HEK293T (cell line): ENCODE measurements around the gene SCUBE1.

Experiments
- CTCF ChIA-PET: fragments of 350-600 bp; formaldehyde crosslinking; extraction: SDS; loops from one replicate; lab custom pipeline; 2021; ENCODE audit warnings: antibody characterized with exemption, inconsistent platforms; lab: Yijun Ruan, JAX
- POLR2A ChIA-PET: fragments of 350-600 bp; formaldehyde crosslinking; extraction: SDS; loops from one replicate; lab custom pipeline; 2020; ENCODE audit warnings: antibody characterized with exemption, inconsistent platforms; lab: Yijun Ruan, JAX
- DNase-seq: peaks from one replicate; pipeline ENCODE4 v3.0.0; 2012; ENCODE audit warnings: mixed read lengths; ENCODE audit errors: extremely low spot score
- ARNT ChIP-seq: fragments of 450-650 bp; IDR thresholded peaks from 2 replicates; pipeline ENCODE4 v1.6.1; 2017; ENCODE audit warnings: mild to moderate bottlenecking
- BHLHE40 ChIP-seq: fragments of 450-650 bp; IDR thresholded peaks from 2 replicates; pipeline ENCODE4 v1.6.1; 2016; ENCODE audit warnings: mild to moderate bottlenecking, moderate library complexity, borderline replicate concordance
- CTBP1 ChIP-seq: fragments of 450-650 bp; IDR thresholded peaks from 2 replicates; pipeline ENCODE4 v1.6.1; 2016; ENCODE audit warnings: borderline replicate concordance
- ELF4 ChIP-seq: fragments of 450-650 bp; IDR thresholded peaks from 2 replicates; pipeline ENCODE4 v1.6.1; 2017; ENCODE audit warnings: antibody characterized with exemption
- FOXA1 ChIP-seq: fragments of 450-650 bp; IDR thresholded peaks from 2 replicates; pipeline ENCODE4 v1.6.1; 2016; ENCODE audit warnings: mild to moderate bottlenecking
- FOXK2 ChIP-seq: fragments of 450-650 bp; IDR thresholded peaks from 2 replicates; pipeline ENCODE4 v1.6.1; 2016; ENCODE audit warnings: mild to moderate bottlenecking
- FOXM1 ChIP-seq: fragments of 450-650 bp; IDR thresholded peaks from 2 replicates; pipeline ENCODE4 v1.6.1; 2017; ENCODE audit warnings: mild to moderate bottlenecking, borderline replicate concordance
- HDGF ChIP-seq: fragments of 450-650 bp; IDR thresholded peaks from 2 replicates; pipeline ENCODE4 v1.6.1; 2017; ENCODE audit warnings: antibody characterized with exemption, borderline replicate concordance
- L3MBTL2 ChIP-seq: fragments of 450-650 bp; conservative IDR thresholded peaks from 2 replicates; pipeline ENCODE4 v1.6.1; 2016; ENCODE audit warnings: mild to moderate bottlenecking
- LEF1 ChIP-seq: fragments of 450-650 bp; IDR thresholded peaks from 2 replicates; pipeline ENCODE4 v1.6.1; 2017; ENCODE audit warnings: mild to moderate bottlenecking, borderline replicate concordance
- NFRKB ChIP-seq: fragments of 450-650 bp; IDR thresholded peaks from 2 replicates; pipeline ENCODE4 v1.6.1; 2016; ENCODE audit warnings: mild to moderate bottlenecking, moderate library complexity
- SP1 ChIP-seq: fragments of 450-650 bp; IDR thresholded peaks from 2 replicates; pipeline ENCODE4 v1.6.1; 2017
- SUZ12 ChIP-seq: fragments of 450-650 bp; IDR thresholded peaks from 2 replicates; pipeline ENCODE4 v1.6.1; 2016; ENCODE audit warnings: mild to moderate bottlenecking
- TARDBP ChIP-seq: fragments of 450-650 bp; IDR thresholded peaks from 2 replicates; pipeline ENCODE4 v1.6.1; 2016
- ZNF384 ChIP-seq: fragments of 450-650 bp; IDR thresholded peaks from 2 replicates; pipeline ENCODE4 v1.6.1; 2016
- TF ChIP-seq, protein P1 (sequence below): fragments of 450-650 bp; IDR thresholded peaks from 2 replicates; pipeline ENCODE4 v1.6.1; 2016

Gene SCUBE1

DNA sequence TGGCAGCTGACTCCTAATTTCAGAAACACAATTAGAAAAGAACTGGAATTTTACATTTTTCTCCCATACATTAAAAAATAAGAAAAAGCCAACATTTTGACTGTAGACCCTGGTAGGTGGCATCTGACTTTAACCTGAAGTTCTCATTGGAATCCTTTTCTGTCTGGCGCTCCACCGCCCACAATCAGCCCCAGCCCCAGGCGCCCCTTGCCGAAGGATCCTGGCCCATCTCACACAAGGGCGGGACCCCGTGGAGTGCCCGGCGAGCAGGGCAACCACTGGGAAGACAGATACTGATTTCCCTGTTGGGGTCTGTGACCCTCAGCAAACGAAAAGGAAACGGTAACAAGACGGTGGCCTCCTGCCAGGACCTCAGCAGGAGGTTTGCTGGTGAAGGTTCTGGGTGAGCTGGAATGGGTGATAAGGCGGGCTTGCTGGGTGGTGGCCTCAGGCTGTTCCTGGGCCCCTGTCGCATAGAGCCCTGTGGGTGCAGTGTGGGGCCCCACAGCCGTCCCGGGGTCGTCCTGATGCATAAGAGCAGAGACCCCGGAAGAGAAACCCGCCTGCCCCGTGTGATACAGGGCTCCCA is 176.1 kb downstream of the SCUBE1 start:
- ChIA-PET POLR2A (interaction anchor here (1.0 kb wide), 1 partner anchor 20 kb away, joined by 5 read pairs; the partner anchor contains the start of gene TTLL12), CTCF (no interaction called here)
- TF ChIP-seq NFRKB (no peak), L3MBTL2 (no peak)
- no peak for DNase-seq

DNA sequence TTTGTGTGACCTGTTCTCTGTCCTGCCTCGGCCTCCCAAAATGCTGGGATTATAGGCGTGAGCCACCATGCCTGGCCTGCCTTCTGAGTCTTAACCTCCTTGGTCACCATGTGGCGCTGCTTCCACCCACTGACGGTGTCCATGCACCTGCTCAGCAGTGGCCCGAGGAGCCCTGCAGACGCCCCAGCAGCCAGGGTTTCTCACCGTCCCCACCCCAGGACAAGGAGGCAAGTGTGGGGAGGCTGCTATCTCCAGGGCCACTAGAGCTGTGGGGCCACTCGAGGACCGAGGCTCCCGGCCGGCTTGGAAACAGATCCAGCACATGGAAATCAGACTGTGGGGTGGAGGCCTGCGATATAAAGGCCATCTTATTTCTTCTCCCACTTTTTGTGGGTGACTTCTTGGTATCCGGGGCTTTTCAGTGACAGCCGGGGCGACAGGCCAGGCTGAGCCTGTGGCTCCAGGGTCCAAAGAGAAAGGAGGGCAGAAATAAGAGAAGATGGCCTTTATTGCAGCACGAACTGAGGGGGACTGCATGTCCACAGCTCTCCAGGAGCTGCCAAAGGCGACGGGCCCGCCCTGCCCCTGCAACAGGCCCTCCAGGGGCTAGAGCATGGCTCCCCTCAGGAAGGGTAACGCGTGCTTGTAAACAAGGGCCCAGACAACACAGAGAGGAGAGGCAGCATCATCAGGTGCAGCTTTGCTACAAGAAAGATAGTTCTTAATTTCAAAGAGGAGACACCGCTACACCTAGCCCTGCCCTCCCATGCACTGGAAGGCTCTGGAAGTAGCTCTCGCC is 176.8 kb downstream of the SCUBE1 start:
- TF ChIP-seq TARDBP (no peak), FOXM1 (no peak), HDGF (no peak)
- ChIA-PET CTCF (no interaction called here), POLR2A (interaction anchor here (1.0 kb wide), 1 partner anchor 21 kb away, joined by 5 read pairs; the partner anchor contains the start of gene TTLL12)
- DNase-seq = no peak

DNA sequence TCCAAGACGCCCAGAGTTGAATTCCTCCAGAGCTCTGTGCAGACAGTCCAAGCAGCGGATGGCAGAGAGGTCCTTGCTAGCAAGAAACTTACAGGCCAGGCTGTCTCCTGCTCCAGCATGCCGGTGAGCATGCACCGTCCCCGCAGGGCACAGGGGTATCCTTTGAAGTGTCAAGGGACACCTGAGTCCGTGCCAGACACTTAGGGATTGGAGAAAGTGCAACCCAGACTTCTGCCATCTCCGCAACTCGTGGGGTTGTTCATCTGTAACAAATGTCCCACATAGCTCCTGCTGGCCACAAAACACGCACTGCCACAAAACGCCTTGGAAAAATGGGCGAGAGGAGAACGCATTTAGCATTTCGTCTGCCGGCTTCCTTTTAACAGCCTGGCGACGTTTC is 178.5 kb downstream of the SCUBE1 start:
- DNase-seq = no peak
- TF ChIP-seq LEF1 = no peak
- TF ChIP-seq L3MBTL2 = no peak
- TF ChIP-seq FOXK2 = no peak
- TF ChIP-seq BHLHE40 = no peak
- no peak for TF ChIP-seq FOXA1
- no peak for TF ChIP-seq ARNT
- TF ChIP-seq FOXM1 = no peak
- ChIA-PET CTCF (interaction anchor here (1.2 kb wide), 1 partner anchor 21 kb away, joined by 4 read pairs; no protein-coding TSS in a partner anchor), POLR2A (interaction anchor here (0.9 to 1.3 kb wide), 2 partner anchors 23 to 80 kb away, joined by 4 to 6 read pairs; no protein-coding TSS in a partner anchor)

DNA sequence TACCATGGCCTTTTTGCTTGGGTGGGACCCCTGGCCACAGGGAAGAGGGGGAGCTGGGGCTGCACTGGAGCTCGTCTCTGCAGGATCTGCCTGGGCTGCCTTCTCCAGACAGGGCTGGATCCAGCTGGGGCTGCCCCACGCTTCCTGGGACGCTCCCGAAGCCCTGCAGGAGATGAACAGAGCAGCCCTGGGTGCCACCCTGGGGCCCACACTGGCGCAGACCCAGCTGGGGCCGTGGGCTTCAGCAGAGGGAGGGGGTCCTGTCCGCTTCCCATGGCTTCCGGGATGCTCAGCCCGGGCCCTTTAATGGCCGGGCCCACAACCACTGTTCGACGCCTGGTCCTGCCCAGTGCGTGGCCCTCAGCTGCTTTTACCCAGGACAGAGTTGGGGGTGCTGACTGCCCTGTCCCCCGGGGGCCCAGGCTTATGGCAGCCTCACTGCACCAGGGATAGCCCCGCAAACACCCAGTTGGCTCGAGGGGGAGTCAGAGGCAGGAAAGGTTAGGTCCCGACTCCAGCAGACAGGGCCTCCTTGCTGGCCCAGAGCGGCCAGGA is 179.9 kb downstream of the SCUBE1 start:
- TF ChIP-seq, protein P1, sequence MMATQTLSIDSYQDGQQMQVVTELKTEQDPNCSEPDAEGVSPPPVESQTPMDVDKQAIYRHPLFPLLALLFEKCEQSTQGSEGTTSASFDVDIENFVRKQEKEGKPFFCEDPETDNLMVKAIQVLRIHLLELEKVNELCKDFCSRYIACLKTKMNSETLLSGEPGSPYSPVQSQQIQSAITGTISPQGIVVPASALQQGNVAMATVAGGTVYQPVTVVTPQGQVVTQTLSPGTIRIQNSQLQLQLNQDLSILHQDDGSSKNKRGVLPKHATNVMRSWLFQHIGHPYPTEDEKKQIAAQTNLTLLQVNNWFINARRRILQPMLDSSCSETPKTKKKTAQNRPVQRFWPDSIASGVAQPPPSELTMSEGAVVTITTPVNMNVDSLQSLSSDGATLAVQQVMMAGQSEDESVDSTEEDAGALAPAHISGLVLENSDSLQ = no peak
- TF ChIP-seq ARNT (no peak), NFRKB (no peak), SUZ12 (no peak), FOXM1 (no peak), ZNF384 (no peak), L3MBTL2 (no peak), TARDBP (no peak), SP1 (no peak), BHLHE40 (no peak), ELF4 (no peak), FOXK2 (no peak), LEF1 (no peak), FOXA1 (no peak), HDGF (no peak), CTBP1 (no peak)
- ChIA-PET POLR2A (interaction anchor here (1.0 kb wide), 1 partner anchor 24 kb away, joined by 4 read pairs; the partner anchor contains the start of gene TTLL12), CTCF (no interaction called here)
- DNase-seq = no peak

DNA sequence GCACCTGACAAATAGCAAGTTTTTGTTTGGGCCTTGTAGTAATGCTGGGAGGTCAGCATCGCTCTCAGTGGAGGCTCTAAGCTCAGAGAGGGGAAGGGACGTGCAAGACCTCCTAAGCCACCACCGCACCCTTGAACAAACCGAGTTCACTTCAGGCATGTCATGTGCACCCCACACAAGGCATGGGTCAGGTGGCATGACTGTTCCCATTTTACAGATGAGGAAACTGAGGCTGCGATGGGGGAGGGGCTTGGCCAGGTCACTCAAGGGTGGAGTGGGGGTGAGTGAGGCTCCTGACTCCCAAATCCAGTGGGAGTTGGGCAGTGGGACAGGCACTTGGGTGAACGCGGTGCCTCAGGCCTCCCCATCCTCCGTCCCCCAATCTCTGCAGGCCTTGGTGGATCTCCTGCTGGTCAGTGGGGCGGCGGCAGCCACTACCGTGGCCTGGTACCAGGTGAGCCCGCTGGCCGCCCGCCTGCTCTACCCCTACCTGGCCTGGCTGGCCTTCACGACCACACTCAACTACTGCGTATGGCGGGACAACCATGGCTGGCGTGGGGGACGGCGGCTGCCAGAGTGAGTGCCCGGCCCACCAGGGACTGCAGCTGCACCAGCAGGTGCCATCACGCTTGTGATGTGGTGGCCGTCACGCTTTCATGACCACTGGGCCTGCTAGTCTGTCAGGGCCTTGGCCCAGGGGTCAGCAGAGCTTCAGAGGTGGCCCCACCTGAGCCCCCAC is 180.6 kb downstream of the SCUBE1 start:
- DNase-seq = no peak
- ChIA-PET CTCF (no interaction called here), POLR2A (interaction anchor here (1.0 kb wide), 1 partner anchor 25 kb away, joined by 4 read pairs; the partner anchor contains the start of gene TTLL12)
- no peak for TF ChIP-seq FOXK2
- no peak for TF ChIP-seq ELF4
- no peak for TF ChIP-seq FOXM1
- TF ChIP-seq FOXA1 = no peak
- TF ChIP-seq, protein P1 = no peak
- TF ChIP-seq LEF1 = no peak
- TF ChIP-seq SUZ12 = no peak
- TF ChIP-seq ARNT = no peak
- TF ChIP-seq BHLHE40 = no peak
- TF ChIP-seq SP1 = no peak
- no peak for TF ChIP-seq ZNF384
- TF ChIP-seq HDGF = no peak
- TF ChIP-seq L3MBTL2 = no peak
- no peak for TF ChIP-seq NFRKB
- no peak for TF ChIP-seq TARDBP
- TF ChIP-seq CTBP1 = no peak

DNA sequence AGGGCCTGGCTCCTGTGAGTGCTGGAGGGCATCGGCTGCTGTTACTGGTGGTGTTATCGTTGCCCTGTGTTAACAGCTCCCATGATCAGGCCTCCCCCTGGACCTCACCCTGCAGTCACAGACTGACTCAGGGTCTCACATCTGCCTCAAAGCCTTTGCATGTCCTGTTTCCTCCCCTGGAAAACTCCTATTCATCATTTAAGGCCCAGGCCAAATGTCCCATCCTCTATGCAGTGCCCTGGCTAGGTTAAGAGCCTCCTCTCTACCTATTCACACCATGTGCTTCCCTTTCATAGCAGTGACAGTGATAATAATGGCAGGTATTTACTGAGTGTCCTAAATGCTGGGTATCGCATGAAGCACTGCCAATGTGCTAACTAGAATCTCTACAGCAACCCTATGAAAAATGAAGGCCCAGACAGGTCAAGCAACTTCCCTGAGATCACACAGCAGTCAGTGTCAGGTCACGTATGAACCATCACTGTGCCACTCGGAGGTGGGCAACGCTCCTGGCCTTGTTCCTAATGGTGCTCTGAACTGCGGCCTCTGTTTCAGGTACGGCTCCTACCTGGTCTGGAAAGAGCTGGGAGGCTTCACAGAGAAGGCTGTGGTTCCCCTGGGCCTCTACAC is 182.6 kb downstream of the SCUBE1 start:
- DNase-seq = no peak
- TF ChIP-seq FOXM1 (no peak), SP1 (no peak), ELF4 (no peak), CTBP1 (no peak), HDGF (no peak), ARNT (no peak), ZNF384 (no peak), L3MBTL2 (no peak), NFRKB (no peak), LEF1 (no peak), FOXA1 (no peak), SUZ12 (no peak), BHLHE40 (no peak), TARDBP (no peak)
- TF ChIP-seq, protein P1 = no peak
- ChIA-PET CTCF (no interaction called here), POLR2A (no interaction called here)
